Right lobe of liver (tissue), 6 donors: ENCODE data around the gene GSTO1. TPM values are rescaled to one million over a fixed set of nuclear protein-coding genes. Genes with fewer than 3 reads are reported as not detected.

Experiments
- ATAC-seq, 4 donors: fragments of 200-7000 bp; cut with Tn5 transposase; one replicate each; pipeline ENCODE4 v1.9.1; 2020; ENCODE audit warnings: mild to moderate bottlenecking in 4 of 4, moderate library complexity in 4 of 4
- DNase-seq, 3 donors: peaks; one replicate each; pipeline ENCODE4 v3.0.0-alpha.2; 2020
- H3K27ac ChIP-seq, 3 donors: fragments of 200-600 bp; one replicate each; pipeline ENCODE4 v1.8.0; 2022
- H3K27me3 ChIP-seq, 2 donors: fragments of 200-600 bp; one replicate each; pipeline ENCODE4 v1.8.0; 2022
- H3K36me3 ChIP-seq, 4 donors: fragments of 200-600 bp; sonication (generic) in 1 of 4; one replicate each; pipeline versions ENCODE4 v1.5.1 to v1.8.0; 2017 to 2022; ENCODE audit warnings: control low read depth in 1 of 4
- H3K4me1 ChIP-seq, 4 donors: fragments of 200-600 bp; sonication (generic) in 1 of 4; one replicate each; pipeline versions ENCODE4 v1.5.1 to v1.8.0; 2017 to 2022; ENCODE audit warnings: control low read depth in 1 of 4
- H3K4me3 ChIP-seq, 3 donors: fragments of 200-600 bp; one replicate each; pipeline ENCODE4 v1.8.0; 2022
- H3K9me3 ChIP-seq, 4 donors: fragments of 200-600 bp; sonication (generic) in 1 of 4; one replicate each; pipeline versions ENCODE4 v1.5.1 to v1.8.0; 2017 to 2022; ENCODE audit warnings: control low read depth in 1 of 4
- POLR2A ChIP-seq: fragments of 450-650 bp; IDR thresholded peaks from one replicate; pipeline ENCODE4 v1.6.1; 2017; ENCODE audit warnings: antibody characterized with exemption, mild to moderate bottlenecking
- WGBS: methylation state at CpG from one replicate; pipeline ENCODE4 v1.1.6; 2018; ENCODE audit warnings: low coverage, low lambda C conversion rate; ENCODE audit not compliant: insufficient coverage; ENCODE audit errors: missing lambda C conversion rate; 5-methylcytosine and 5-hydroxymethylcytosine counted together
- intact Hi-C, 2 donors: fragments of 100-400 bp; cut with DNase I; formaldehyde crosslinking; loops; one replicate each; pipeline versions ENCODE4 v1.11.2 to v1.14.1; 2022
- total RNA-seq, 6 experiments: library from RNA; depleted of rRNA in 2 of 6; stranded (reverse); fragments of >200 nt in 2 of 6; fragmentation: NEBNext Ultra II Directional in 3 of 6; extraction: Animal tissue kit (Norgen Biotek cat#: 25700) in 3 of 6; gene quantifications; one replicate each; pipeline versions ENCODE4 v1.1.0 to v1.2.4, GENCODE V29; 2016 to 2023
- TF ChIP-seq, protein P1 (sequence below), 4 donors: fragments of 200-600 bp in 3 of 4; fragments of 450-650 bp in 1 of 4; IDR thresholded peaks; one replicate each; pipeline versions ENCODE4 v1.5.1 to v1.8.0; 2016 to 2022; ENCODE audit warnings: antibody characterized with exemption in 4 of 4, mild to moderate bottlenecking in 2 of 4
- donor health status: DM: no; HTN: yes; CAD: no.
- donor health status: DM: no; HTN: no; CAD: no.
- donor health status: DM: no; HTN: no; CAD: no.
- donor health status: DM: no; HTN: yes; CAD: no.
- donor health status: DM: no; HTN: yes; CAD: no.

GSTO1 gene
- total RNA-seq, 6 experiments from 2014 or later = 205 to 273 (median 240) TPM

DNA sequence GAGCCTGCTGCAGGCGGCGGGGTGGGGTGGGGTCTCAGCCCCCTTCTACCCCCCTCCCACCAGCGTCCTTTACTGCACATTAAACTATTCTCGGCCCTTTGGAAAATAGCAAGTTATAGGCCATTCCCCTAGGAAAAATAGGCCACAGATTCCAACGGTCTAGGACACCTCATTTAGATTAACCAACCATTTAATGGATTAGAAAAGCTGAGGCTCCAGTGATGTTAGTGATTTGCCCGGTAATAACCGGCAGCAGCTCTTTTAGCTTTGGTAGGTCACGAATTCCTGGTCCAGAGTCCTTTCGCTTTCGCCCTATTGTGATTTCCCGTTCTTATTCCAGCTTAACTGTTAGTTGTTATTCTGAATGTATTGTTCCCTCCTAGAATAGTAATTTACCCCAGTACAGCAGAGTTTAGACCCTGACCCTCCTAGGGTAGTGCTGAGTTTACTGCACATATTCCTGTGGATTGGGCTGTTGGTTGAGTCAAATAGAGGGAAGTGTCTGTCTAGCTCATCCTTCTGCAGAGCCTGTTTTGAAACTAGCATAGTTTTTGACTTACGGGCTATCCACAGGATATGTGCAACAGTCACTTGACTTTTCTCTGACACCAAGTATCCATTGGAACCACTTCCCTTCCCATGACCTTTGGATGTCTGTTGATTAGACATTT lies 754 bp downstream of the GSTO1 start:
- Histone ChIP-seq H3K9me3 (no peaks in the 10 kb centered on the region), H3K4me3 (peak overlapping the region; percentile 84 to 96 (median 87)), H3K27me3 (no peaks in the 10 kb centered on the region), H3K4me1 (peaks cover 0 to 65% (median 26%) of the 10 kb centered on the region in 4 donors), H3K36me3 (peaks cover 0 to 32% (median 11%) of the 10 kb centered on the region in 4 donors), H3K27ac (peak overlapping the region; percentile 99)
- DNase-seq = no peak
- intact Hi-C loops = no loop called here
- peak; percentile 52 to 63 (median 54) for ATAC-seq
- peak; percentile 95 for TF ChIP-seq POLR2A
- TF ChIP-seq, protein P1, sequence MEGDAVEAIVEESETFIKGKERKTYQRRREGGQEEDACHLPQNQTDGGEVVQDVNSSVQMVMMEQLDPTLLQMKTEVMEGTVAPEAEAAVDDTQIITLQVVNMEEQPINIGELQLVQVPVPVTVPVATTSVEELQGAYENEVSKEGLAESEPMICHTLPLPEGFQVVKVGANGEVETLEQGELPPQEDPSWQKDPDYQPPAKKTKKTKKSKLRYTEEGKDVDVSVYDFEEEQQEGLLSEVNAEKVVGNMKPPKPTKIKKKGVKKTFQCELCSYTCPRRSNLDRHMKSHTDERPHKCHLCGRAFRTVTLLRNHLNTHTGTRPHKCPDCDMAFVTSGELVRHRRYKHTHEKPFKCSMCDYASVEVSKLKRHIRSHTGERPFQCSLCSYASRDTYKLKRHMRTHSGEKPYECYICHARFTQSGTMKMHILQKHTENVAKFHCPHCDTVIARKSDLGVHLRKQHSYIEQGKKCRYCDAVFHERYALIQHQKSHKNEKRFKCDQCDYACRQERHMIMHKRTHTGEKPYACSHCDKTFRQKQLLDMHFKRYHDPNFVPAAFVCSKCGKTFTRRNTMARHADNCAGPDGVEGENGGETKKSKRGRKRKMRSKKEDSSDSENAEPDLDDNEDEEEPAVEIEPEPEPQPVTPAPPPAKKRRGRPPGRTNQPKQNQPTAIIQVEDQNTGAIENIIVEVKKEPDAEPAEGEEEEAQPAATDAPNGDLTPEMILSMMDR (IDR thresholded peaks at IDR 0.05) = no peak
- WGBS = 0% methylated on average over 9 of the region's 12 CpGs

DNA sequence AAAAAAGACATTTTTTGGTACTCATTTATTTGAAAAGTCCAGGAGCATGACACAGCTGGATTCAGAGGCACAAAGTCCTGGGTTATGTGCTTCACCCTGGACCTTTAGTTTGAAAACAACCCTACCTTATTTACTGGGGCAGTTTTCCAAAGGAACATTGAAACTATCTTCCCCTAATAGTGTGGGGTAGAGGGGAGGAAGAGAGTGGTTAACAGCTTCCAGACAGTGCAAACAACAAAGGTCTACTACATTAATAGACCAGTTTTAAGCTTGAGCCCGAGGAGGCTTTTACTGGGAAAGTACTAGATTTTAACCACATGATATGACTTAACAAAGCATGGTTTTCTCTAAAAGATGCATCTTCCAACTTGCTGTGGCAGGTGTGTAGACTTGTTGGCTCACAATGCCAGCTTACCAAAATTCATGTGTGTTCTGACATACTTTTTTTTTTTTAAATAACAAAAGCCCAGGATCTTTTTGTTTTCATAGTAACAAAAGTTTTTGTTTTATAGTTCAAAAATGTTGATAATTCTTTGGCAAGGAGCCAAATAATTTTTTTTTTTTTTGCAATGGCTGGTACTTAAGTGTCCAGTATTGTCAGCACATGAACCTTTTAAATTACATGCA lies 1.8 kb downstream of the GSTO1 start:
- 0% methylated on average over 1 of the region's 1 CpG for WGBS

DNA sequence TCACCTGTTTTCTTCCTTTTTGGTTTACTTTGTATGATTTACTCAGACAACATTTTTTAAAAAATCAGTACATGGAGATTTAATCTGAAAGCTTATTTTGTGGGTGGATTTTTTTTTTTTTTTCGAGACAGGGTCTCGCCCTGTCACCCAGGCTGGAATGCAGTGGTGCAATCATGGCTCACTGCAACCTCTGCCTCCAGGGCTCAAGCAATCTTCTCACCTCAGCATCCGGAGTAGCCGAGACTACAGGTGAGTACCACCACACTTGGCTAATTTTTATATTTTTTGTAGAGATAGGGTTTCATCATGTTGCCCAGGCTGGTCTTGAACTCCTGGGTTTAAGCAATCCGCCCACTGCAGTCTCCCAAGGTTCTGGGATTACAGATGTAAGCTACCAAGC lies 2.5 kb downstream of the GSTO1 start:
- intact Hi-C loops = no loop called here
- TF ChIP-seq POLR2A = no peak
- TF ChIP-seq, protein P1 (IDR thresholded peaks at IDR 0.05) = no peak
- Histone ChIP-seq H3K27ac (peak overlapping the region; percentile 99), H3K27me3 (no peaks in the 10 kb centered on the region), H3K36me3 (peaks cover 5 to 50% (median 20%) of the 10 kb centered on the region in 4 donors), H3K4me1 (peaks cover 0 to 69% (median 33%) of the 10 kb centered on the region in 4 donors), H3K9me3 (no peaks in the 10 kb centered on the region), H3K4me3 (peak overlapping the region; percentile 84 to 96 (median 87))
- 26% methylated on average over 5 of the region's 5 CpGs for WGBS
- DNase-seq (no peak), ATAC-seq (no peak)

More for the DNA sequence above, 1.8 kb downstream of the GSTO1 start:
- no peak for DNase-seq
- H3K36me3 ChIP-seq = peaks cover 4 to 42% (median 16%) of the 10 kb centered on the region in 4 donors
- H3K4me1 ChIP-seq = peaks cover 0 to 69% (median 31%) of the 10 kb centered on the region in 4 donors
- H3K27me3 ChIP-seq = no peaks in the 10 kb centered on the region
- peak; percentile 54 to 78 (median 66) for ATAC-seq
- intact Hi-C loops = no loop called here
- H3K9me3 ChIP-seq = no peaks in the 10 kb centered on the region
- peak overlapping the region; percentile 84 to 96 (median 87) for H3K4me3 ChIP-seq
- H3K27ac ChIP-seq = peak overlapping the region; percentile 99
- TF ChIP-seq, protein P1 (IDR thresholded peaks at IDR 0.05) = no peak
- peak; percentile 36 for TF ChIP-seq POLR2A

DNA sequence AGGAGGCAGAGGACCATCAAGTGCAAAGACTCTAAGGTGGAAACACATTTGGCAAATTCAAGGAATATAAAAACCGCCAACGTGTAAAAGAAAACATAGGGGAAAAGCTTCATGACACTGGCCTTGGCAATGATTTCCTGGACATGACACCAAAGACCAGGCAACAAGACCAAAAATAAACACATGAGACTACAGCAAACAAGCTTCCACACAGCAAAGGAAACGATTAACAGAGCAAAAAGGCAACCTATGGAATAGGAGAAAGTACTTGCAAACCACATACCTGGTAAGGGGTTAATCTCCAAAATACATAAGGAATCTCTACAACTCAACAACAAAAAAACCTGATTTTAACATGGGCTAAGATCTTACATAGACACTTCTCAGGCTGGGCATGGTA lies 3.5 kb downstream of the GSTO1 start:
- peak overlapping the region; percentile 99 for H3K27ac ChIP-seq
- no peak for DNase-seq
- TF ChIP-seq POLR2A = no peak
- TF ChIP-seq, protein P1 (IDR thresholded peaks at IDR 0.05) = no peak
- intact Hi-C loops = no loop called here
- no peaks in the 10 kb centered on the region for H3K9me3 ChIP-seq
- H3K27me3 ChIP-seq = no peaks in the 10 kb centered on the region
- peaks cover 5 to 60% (median 22%) of the 10 kb centered on the region in 4 donors for H3K36me3 ChIP-seq
- WGBS = 8% methylated on average over 3 of the region's 3 CpGs
- peak; percentile 3 to 36 (median 8) for ATAC-seq
- H3K4me3 ChIP-seq = peak overlapping the region in 1 of 3 donors; percentile 96
- H3K4me1 ChIP-seq = peaks cover 0 to 69% (median 33%) of the 10 kb centered on the region in 4 donors
